Activated T-cell treated with anti-CD3 and anti-CD28 coated beads, Interleukin-2, amount 50 U/mL, for 72 hours (primary cell): ENCODE data around the gene TXNDC15. TPM values are rescaled to one million over a fixed set of nuclear protein-coding genes. Genes with fewer than 3 reads are reported as not detected.
A peak's percentile ranks its signal among the peaks of the same experiment; 100 is the strongest.

Source experiments
- ATAC-seq, 2 donors: fragments of 150-1000 bp; cut with Tn5 transposase; replicated peaks in 1 of 2; 2 replicates each; pipeline ENCODE4 v1.10.0; 2021; ENCODE audit warnings: moderate library complexity in 2 of 2, mild to moderate bottlenecking in 1 of 2
- DNase-seq, 2 donors: peaks; one replicate each; pipeline ENCODE4 v3.0.0; 2021 to 2022; ENCODE audit warnings: mixed read lengths in 1 of 2
- H3K27ac Mint-ChIP-seq: one replicate; pipeline ENCODE4 v1.8.0; 2022; ENCODE audit warnings: mild to moderate bottlenecking, moderate library complexity, mixed read lengths
- H3K27me3 Mint-ChIP-seq: one replicate; pipeline ENCODE4 v1.8.0; 2022; ENCODE audit warnings: low read depth, mixed read lengths
- H3K36me3 Mint-ChIP-seq, 2 donors: one replicate each; pipeline ENCODE4 v1.8.0; 2022; ENCODE audit warnings: mixed read lengths in 2 of 2, mild to moderate bottlenecking in 1 of 2; ENCODE audit not compliant: insufficient read depth in 2 of 2
- H3K4me1 Mint-ChIP-seq: one replicate; pipeline ENCODE4 v1.8.0; 2022; ENCODE audit warnings: low read depth, mixed read lengths
- H3K4me3 Mint-ChIP-seq, 2 donors: one replicate each; pipeline ENCODE4 v1.8.0; 2022; ENCODE audit warnings: mild to moderate bottlenecking in 2 of 2, mixed read lengths in 2 of 2, moderate library complexity in 2 of 2
- H3K9me3 Mint-ChIP-seq, 2 donors: one replicate each; pipeline ENCODE4 v1.8.0; 2022; ENCODE audit warnings: mixed read lengths in 2 of 2
- total RNA-seq, 2 donors: library from RNA; stranded (reverse); gene quantifications; one replicate each; pipeline ENCODE4 v1.2.3, GENCODE V29; 2022

The TXNDC15 gene
- total RNA-seq, 2 donors from 2014 or later, result 46.9 TPM

DNA sequence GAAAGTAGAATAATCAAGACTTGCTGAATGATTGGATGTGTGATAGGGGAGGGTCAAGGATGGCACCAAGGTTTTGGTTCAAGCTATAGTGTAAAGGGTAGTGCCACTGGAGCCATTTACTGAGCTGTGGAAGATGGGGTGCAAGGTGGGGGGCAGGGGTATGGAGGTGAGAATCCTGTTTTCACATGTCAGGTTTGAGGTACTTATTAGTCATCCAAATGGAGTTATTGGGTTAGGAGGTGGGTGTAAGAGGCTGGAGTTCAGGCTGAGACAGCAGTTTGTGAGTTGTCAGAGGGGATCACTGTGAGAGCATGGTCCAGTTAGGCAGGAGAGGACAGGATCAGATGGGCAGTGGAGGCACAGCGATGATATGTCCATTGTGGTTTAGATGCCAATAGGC is 39.6 kb downstream of the TXNDC15 start:
- H3K4me1 Mint-ChIP-seq, result peaks cover 16% of the 10 kb centered on the region
- ATAC-seq, result peak; percentile 25 to 30

DNA sequence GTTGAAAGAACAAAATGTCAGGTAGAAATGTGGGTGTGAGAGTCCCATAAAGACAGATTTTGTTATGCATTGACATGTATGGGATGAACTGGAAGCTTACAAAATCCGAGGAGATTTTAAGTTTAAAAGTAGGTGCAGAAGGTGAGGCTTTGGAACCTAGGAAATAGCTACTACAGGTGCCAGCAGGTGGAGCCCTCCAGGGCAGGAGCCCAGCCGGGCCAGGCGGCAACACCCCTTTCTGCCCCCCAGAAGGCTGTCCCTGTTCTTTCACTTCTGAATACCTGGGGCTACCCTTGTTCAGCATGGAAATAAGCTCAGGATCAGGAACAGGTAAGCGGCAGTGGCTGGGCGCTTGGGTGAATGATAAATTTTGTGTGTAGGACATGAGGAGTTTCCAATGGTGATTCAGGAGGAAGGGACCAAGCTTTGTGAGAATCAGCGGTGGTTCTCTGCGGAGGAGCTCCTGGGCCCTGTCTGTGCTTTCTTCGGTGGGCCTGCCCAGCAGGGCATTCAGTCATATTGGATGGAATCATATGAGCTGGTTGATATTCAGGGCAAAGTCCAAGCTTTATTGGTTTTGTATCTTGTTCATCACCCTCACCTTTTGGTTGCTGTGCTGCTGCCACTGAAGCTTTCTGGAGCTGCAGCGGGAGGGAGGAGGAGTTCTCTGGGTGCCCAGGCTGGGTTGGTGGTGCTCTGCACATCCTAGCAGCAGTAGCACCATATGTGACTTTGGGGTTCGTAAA is 43.1 kb downstream of the TXNDC15 start:
- no peaks in the 10 kb centered on the region for H3K9me3 Mint-ChIP-seq
- H3K36me3 Mint-ChIP-seq, result peaks cover 2 to 13% of the 10 kb centered on the region in 2 donors
- H3K4me1 Mint-ChIP-seq, result peaks cover 47% of the 10 kb centered on the region
- H3K4me3 Mint-ChIP-seq, result no peak overlapping the region
- H3K27me3 Mint-ChIP-seq, result no peaks in the 10 kb centered on the region
- ATAC-seq (no peak), DNase-seq (no peak)
- H3K27ac Mint-ChIP-seq, result peak overlapping the region; percentile 16

More for the DNA sequence above, 39.6 kb downstream of the TXNDC15 start:
- no peaks in the 10 kb centered on the region for H3K27me3 Mint-ChIP-seq
- H3K27ac Mint-ChIP-seq, result no peak overlapping the region
- no peak overlapping the region for H3K4me3 Mint-ChIP-seq
- no peak for DNase-seq
- peaks cover 0 to 6% of the 10 kb centered on the region in 2 donors for H3K36me3 Mint-ChIP-seq
- H3K9me3 Mint-ChIP-seq, result no peaks in the 10 kb centered on the region

DNA sequence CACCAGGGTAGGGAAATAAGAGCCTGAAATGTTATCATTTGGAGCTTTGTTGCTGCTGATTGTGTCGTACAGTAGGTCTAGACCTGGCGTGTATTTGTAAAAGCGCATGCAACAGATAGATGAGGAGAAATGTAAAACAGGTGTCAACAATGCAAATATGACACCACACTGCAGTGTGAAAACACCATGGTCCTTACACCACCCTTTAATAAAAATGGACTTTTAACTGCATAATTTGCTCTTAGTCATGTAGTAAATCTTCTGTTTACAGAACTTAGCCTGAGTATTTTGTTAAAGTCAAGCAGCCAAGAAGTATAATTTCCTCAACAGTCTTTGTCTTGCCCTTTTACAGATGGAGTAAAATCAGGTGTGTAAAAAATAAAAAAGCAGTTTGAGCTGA is 44.7 kb downstream of the TXNDC15 start:
- Mint-ChIP-seq H3K4me3 (peak overlapping the region; percentile 30 to 40), H3K27ac (no peak overlapping the region)
- no peak for DNase-seq

DNA sequence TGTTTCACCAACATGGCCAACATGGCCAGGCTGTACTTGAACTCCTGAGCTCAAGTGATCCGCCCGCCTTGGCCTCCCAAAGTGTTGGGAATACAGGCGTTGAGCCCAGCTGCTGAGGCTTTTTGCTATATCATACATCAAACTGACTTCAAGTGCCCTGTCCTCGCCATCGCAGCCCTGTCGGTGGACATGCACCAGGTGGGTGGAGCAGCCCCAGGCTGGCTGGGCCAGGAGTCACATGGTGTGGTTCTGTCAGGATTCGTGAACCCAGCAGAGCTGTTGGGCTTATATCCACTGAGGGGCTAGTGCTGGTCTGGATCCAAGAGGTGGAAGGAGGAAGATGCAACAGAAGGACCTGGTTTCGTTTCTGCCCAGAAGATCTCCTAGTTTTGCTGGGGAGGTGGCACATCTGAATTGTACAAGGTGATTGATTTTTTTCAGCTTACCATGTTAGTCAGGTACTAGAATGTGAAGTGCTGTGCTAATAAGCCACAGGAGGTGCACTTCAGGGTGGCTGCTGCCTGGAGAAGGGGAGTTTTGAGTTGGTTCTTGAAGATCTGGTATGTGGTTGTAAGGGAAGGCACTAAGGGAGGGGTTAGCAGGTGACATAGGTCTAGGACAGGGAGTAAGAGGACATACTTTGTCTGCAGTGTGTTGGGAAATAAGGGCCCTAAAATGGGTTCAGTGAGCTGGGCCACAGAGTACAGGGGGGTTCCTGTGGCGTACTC is 46.8 kb downstream of the TXNDC15 start:
- H3K27ac Mint-ChIP-seq, result peak overlapping the region; percentile 4
- ATAC-seq (no peak), DNase-seq (no peak)
- H3K9me3 Mint-ChIP-seq, result no peaks in the 10 kb centered on the region
- peaks cover 47% of the 10 kb centered on the region for H3K4me1 Mint-ChIP-seq
- peak overlapping the region in 1 of 2 donors; percentile 5 for H3K4me3 Mint-ChIP-seq
- no peaks in the 10 kb centered on the region for H3K27me3 Mint-ChIP-seq
- peaks cover 2 to 12% of the 10 kb centered on the region in 2 donors for H3K36me3 Mint-ChIP-seq

More for the DNA sequence above, 44.7 kb downstream of the TXNDC15 start:
- peaks cover 2 to 14% of the 10 kb centered on the region in 2 donors for H3K36me3 Mint-ChIP-seq
- H3K4me1 Mint-ChIP-seq, result peaks cover 47% of the 10 kb centered on the region
- H3K27me3 Mint-ChIP-seq, result no peaks in the 10 kb centered on the region
- H3K9me3 Mint-ChIP-seq, result no peaks in the 10 kb centered on the region
- ATAC-seq, result no peak

DNA sequence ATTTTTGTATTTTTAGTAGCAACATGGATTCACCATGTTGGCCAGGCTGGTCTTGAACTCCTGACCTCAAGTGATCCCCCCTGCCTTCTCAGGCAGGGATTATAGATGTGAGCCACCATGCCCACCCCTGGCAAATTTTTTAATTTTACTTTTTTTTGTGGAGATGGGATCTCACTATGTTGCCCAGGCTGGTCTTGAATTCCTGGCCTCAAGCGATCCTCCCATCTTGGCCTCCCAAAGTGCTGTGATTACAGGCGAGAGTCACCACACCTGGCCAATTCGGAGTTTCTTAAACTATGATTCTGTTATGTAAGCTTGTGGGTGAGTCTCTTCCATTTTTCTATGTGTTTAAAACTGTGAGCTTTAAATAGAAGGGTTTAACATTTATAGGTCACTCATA is 58.3 kb downstream of the TXNDC15 start:
- H3K4me1 Mint-ChIP-seq, result no peaks in the 10 kb centered on the region
- no peak overlapping the region for H3K27ac Mint-ChIP-seq
- no peak for ATAC-seq
- no peak for DNase-seq
- no peaks in the 10 kb centered on the region for H3K9me3 Mint-ChIP-seq
- no peaks in the 10 kb centered on the region for H3K27me3 Mint-ChIP-seq
- no peak overlapping the region for H3K4me3 Mint-ChIP-seq
- H3K36me3 Mint-ChIP-seq, result peaks cover 0 to 5% of the 10 kb centered on the region in 2 donors

DNA sequence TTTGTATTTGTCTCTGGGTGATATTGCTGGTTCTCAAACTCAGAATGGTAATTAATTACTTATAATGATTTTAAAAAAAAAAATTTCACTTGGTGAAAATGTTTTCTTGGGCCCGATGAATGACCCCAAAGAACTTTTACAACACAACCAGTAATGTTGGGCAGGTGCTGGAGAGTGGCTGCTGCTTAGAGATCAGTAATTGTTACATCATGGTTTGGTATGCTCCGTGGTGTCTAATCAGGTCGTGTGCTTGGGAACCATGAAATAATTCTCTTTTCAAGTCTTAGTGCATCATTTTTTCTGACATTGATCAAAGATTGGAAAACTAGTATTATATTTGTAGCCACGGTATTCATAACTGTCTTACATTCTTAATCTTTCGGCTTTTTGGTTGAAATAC is 60.0 kb downstream of the TXNDC15 start:
- ATAC-seq, result no peak
- no peaks in the 10 kb centered on the region for H3K4me1 Mint-ChIP-seq
- no peaks in the 10 kb centered on the region for H3K27me3 Mint-ChIP-seq
- H3K36me3 Mint-ChIP-seq, result no peaks in the 10 kb centered on the region
- H3K9me3 Mint-ChIP-seq, result no peaks in the 10 kb centered on the region
- H3K4me3 Mint-ChIP-seq, result no peak overlapping the region
- no peak for DNase-seq
- H3K27ac Mint-ChIP-seq, result no peak overlapping the region

DNA sequence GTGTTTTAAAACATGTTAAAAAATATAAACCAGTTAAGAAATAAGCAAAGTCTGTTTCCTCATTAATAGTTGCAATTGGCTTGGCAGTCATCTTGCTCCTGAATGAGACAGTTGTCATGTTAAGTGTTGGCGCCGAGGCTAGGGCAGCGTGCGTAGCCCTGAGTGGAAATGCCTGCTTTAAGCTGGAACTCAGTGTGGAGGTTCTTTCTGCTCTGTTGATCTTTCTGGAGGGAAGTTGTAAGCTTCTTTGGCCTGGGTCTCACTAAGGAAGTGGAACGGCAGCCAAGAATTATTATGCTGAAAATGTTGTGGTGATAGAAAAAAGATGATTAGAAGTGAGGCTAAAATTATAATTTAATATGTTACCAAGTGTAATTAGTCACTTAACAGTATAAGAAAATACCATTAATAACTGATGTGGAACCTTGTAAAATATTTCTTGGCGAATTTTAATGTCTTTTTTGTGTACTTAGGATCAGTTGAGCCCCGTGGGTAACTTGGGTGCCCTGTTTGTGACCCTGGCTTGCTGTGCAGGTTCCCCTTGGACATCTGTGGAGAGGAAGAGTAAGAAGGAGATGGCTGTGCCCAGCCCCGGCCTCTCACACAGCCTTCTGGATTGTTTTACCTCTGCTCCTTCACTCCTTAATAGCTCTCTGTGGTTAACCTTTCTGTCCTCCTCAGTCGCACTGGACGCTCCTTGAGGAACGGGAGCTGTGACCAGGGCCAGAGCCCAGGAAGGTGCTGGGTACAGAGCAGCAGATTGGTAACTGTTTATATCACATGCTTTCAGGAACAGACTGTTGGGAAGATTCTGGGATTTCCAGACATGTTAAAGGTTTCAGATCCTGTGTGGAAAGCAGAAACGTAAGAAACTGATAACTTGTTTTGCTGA is 61.8 kb downstream of the TXNDC15 start:
- ATAC-seq (no peak), DNase-seq (no peak)
- Mint-ChIP-seq H3K27ac (no peak overlapping the region), H3K4me3 (no peak overlapping the region), H3K4me1 (no peaks in the 10 kb centered on the region), H3K9me3 (no peaks in the 10 kb centered on the region), H3K27me3 (no peaks in the 10 kb centered on the region), H3K36me3 (no peaks in the 10 kb centered on the region)

DNA sequence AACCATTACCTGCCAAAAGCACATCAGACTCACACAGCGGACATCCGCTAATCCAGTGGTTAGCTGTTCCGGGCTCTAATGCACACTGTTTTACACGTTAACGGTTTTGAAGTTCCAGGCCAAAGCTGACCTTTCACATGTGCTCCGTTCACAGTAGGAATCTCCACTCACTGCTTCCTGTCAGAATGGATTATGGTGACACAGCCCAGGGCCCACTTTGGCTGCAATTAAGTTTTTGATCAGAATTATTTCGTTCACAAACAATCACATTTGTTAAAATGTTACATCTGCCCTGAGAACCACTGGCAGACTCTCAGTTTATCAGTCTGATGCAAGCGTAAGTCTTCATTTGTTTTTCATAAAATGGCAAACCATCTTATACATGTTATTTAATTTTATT is 63.4 kb downstream of the TXNDC15 start:
- H3K4me1 Mint-ChIP-seq, result no peaks in the 10 kb centered on the region
- no peaks in the 10 kb centered on the region for H3K27me3 Mint-ChIP-seq
- no peaks in the 10 kb centered on the region for H3K9me3 Mint-ChIP-seq
- H3K36me3 Mint-ChIP-seq, result no peaks in the 10 kb centered on the region
- no peak overlapping the region for H3K4me3 Mint-ChIP-seq
- DNase-seq, result no peak
- no peak for ATAC-seq
- H3K27ac Mint-ChIP-seq, result no peak overlapping the region

DNA sequence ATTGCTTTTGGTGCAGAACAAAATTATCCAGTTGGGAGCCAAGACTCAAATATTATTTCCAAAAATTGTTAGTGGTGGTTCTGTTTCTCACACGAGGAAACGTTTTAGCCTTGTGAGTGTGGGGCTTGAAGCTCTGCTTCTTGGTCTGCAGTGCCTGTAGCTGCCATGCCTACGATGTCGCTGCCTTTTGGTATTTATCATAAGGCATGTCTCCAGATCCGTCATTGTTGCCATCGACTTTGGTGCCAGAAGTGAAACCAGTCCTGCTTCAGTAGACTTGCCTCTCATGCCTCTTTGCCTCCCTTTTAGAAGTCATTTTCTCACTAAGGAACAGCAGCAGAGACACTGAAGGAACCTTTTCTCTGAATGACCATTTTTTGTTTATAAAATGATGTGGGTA is 63.9 kb downstream of the TXNDC15 start:
- no peaks in the 10 kb centered on the region for H3K36me3 Mint-ChIP-seq

DNA sequence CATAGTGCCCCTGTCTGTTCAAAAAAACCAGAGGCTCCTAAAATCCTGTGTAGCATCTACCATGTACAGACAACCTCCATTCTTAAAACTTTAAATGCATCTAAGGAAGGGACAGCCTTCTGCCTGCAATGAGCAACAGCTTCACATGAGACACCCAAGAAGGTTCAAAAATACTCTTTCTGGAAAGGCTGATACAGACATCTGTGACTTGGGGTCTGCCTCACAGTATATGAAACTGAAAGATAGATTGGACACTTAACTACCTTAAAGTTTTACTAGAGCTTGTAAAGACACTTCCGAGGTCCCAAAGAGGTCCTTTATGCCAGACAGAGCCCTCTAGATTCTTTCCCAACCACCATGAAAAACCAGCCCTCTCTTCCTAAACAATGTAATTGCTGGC is 65.3 kb downstream of the TXNDC15 start:
- H3K4me1 Mint-ChIP-seq, result no peaks in the 10 kb centered on the region
- no peak for ATAC-seq
- no peak for DNase-seq
- H3K4me3 Mint-ChIP-seq, result no peak overlapping the region
- H3K27me3 Mint-ChIP-seq, result no peaks in the 10 kb centered on the region
- H3K9me3 Mint-ChIP-seq, result no peaks in the 10 kb centered on the region
- H3K36me3 Mint-ChIP-seq, result no peaks in the 10 kb centered on the region
- H3K27ac Mint-ChIP-seq, result no peak overlapping the region

More for the DNA sequence above, 63.9 kb downstream of the TXNDC15 start:
- ATAC-seq (no peak), DNase-seq (no peak)
- no peaks in the 10 kb centered on the region for H3K9me3 Mint-ChIP-seq
- H3K4me1 Mint-ChIP-seq, result no peaks in the 10 kb centered on the region
- H3K4me3 Mint-ChIP-seq, result no peak overlapping the region
- H3K27ac Mint-ChIP-seq, result no peak overlapping the region
- H3K27me3 Mint-ChIP-seq, result no peaks in the 10 kb centered on the region

DNA sequence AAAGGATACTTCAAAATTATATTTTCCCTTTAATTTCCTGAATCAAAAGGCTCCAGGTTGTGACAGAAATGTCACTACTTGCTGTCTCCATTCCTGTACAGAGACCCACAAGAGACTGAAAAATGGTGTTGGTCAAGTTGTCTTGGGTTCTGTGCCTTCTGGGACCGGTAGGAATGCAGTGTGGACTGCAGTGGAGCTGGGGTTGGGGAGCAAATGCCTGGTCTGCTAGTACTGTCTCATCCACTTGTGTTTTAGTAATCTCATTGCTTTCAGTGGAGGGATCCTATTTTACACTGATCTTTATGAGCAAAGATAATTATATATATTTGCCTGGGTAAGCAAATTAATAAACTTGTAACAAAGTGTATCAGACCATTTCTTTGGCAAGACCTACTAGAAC is 69.4 kb downstream of the TXNDC15 start:
- Mint-ChIP-seq H3K27ac (no peak overlapping the region), H3K4me3 (no peak overlapping the region), H3K4me1 (no peaks in the 10 kb centered on the region), H3K27me3 (no peaks in the 10 kb centered on the region), H3K9me3 (no peaks in the 10 kb centered on the region), H3K36me3 (no peaks in the 10 kb centered on the region)
- ATAC-seq (no peak), DNase-seq (no peak)

DNA sequence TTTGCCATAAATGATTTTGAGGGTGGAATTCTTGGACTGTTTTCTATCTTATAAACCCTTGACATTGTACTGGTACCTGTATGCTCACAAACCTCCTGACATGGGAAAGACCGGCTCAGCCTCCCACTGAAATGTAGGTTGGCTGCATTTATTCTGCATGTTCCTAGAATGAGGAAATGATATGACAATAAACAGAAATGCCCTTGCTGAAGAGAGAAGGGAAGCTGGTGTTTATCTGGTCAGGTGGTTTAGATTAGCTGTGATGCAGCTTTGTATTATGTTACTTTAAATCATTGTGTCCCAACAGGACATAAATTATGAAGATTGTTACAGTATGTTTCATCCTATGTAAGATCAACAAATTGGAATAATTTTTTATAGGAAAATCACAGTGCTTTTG is 70.5 kb downstream of the TXNDC15 start:
- no peak for ATAC-seq
- Mint-ChIP-seq H3K27ac (no peak overlapping the region), H3K9me3 (no peaks in the 10 kb centered on the region), H3K4me1 (no peaks in the 10 kb centered on the region), H3K36me3 (no peaks in the 10 kb centered on the region), H3K4me3 (no peak overlapping the region), H3K27me3 (no peaks in the 10 kb centered on the region)
- no peak for DNase-seq

DNA sequence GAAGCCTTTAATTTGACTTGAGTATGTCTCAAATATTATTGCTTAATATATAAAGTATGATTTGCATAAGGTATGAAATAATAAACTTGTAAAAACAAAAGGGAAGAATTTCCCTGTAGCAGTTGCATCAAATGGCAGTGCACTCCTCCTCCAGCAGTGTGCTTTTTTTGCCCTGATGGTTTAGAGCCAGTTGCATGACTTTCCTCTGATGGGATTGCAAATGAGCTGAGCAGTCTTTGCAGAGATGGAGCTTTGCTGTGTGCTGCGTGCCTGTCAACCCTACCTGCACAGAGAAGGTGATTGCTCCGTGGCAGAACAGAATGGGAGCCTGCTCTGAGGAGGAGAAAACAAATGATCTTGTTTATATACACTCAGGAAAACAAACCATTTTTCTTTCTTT is 70.9 kb downstream of the TXNDC15 start:
- no peaks in the 10 kb centered on the region for H3K27me3 Mint-ChIP-seq
- H3K4me1 Mint-ChIP-seq, result no peaks in the 10 kb centered on the region
- no peak overlapping the region for H3K27ac Mint-ChIP-seq
- no peak for ATAC-seq
- no peak overlapping the region for H3K4me3 Mint-ChIP-seq
- DNase-seq, result no peak
- H3K9me3 Mint-ChIP-seq, result no peaks in the 10 kb centered on the region
- H3K36me3 Mint-ChIP-seq, result no peaks in the 10 kb centered on the region
